GM18526 (cell line): ENCODE results near the gene RPH3AL.

Source experiments
- POLR2A ChIP-seq: IDR thresholded peaks from 3 replicates; pipeline ENCODE4 v1.6.1; 2011; ENCODE audit not compliant: insufficient read length; ENCODE audit errors: extremely low read depth

Gene RPH3AL

GRCh38 chr17:245611-246010 is 107.0 kb downstream of the RPH3AL start:
- no peak for TF ChIP-seq POLR2A

- no peak for TF ChIP-seq POLR2A
These were observed 107.6 kb downstream of the RPH3AL start for GRCh38 chr17:245020-245419.

GRCh38 chr17:238964-239259 is 113.7 kb downstream of the RPH3AL start:
- no peak for TF ChIP-seq POLR2A

- TF ChIP-seq POLR2A: no peak
These were observed 114.3 kb downstream of the RPH3AL start for GRCh38 chr17:238071-238963.

- no peak for TF ChIP-seq POLR2A
These were observed 115.1 kb downstream of the RPH3AL start for GRCh38 chr17:237406-237955.

GRCh38 chr17:236641-237405 is 115.8 kb downstream of the RPH3AL start:
- no peak for TF ChIP-seq POLR2A

GRCh38 chr17:235831-236640 is 116.6 kb downstream of the RPH3AL start:
- no peak for TF ChIP-seq POLR2A

GRCh38 chr17:233473-233941 is 119.1 kb downstream of the RPH3AL start:
- no peak for TF ChIP-seq POLR2A

- TF ChIP-seq POLR2A: no peak
These were observed 120.4 kb downstream of the RPH3AL start for GRCh38 chr17:231966-232807.

GRCh38 chr17:231191-231965 is 121.2 kb downstream of the RPH3AL start:
- TF ChIP-seq POLR2A: no peak

GRCh38 chr17:230395-230770 is 122.2 kb downstream of the RPH3AL start:
- TF ChIP-seq POLR2A: no peak

GRCh38 chr17:229709-230394 is 122.8 kb downstream of the RPH3AL start:
- TF ChIP-seq POLR2A: no peak
